Suppressor macrophage (primary cell): ENCODE measurements around the gene NR2C2AP.
"Not testable (repeated sequence)": the region's sequence is repeated elsewhere in the genome, so short reads cannot be mapped to it uniquely, and the experiment has no call there.

Source experiments
- DNase-seq, 4 experiments: peaks; one replicate each; pipeline ENCODE4 v3.0.0-alpha.2; 2020 to 2022
- total RNA-seq, 17 experiments: gene quantifications; one replicate each; lab custom pipeline; 2026; ENCODE audit warnings: mixed read lengths in 6 of 17, inconsistent platforms in 3 of 17; lab: John Stamatoyannopoulos, UW

The NR2C2AP gene
- total RNA-seq: 2.8 to 13.7 (median 7.5) reads per million in 17 experiments

- peak; percentile 97 to 98 (median 97) for DNase-seq
Measured at GRCh38 chr19:19203012-19203856, at the start of gene NR2C2AP. Gene NR2C2AP, minus strand, starts transcription at chr19:19203414. Its CDS starts 354 bp downstream, at chr19:19203060.

GRCh38 chr19:19250196-19250801 is 47.1 kb upstream of the NR2C2AP start:
- no peak for DNase-seq

- DNase-seq: no peak
Measured at GRCh38 chr19:19240476-19240875, 37.3 kb upstream of the NR2C2AP start.

GRCh38 chr19:19239675-19240074 is 36.5 kb upstream of the NR2C2AP start:
- no peak for DNase-seq

GRCh38 chr19:19238126-19238894 is 35.1 kb upstream of the NR2C2AP start:
- DNase-seq: no peak

- DNase-seq: no peak
Measured at GRCh38 chr19:19236173-19236572, 33.0 kb upstream of the NR2C2AP start.

GRCh38 chr19:19234220-19234816 is 31.1 kb upstream of the NR2C2AP start:
- DNase-seq: no peak

GRCh38 chr19:19232261-19232721 is 29.1 kb upstream of the NR2C2AP start:
- DNase-seq: no peak

- DNase-seq: no peak
Measured at GRCh38 chr19:19230999-19231398, 27.8 kb upstream of the NR2C2AP start.

- DNase-seq: no peak
Measured at GRCh38 chr19:19229701-19230100, 26.5 kb upstream of the NR2C2AP start.

GRCh38 chr19:19227217-19227616 is 24.0 kb upstream of the NR2C2AP start:
- no peak for DNase-seq

- no peak for DNase-seq
Measured at GRCh38 chr19:19226663-19227062, 23.4 kb upstream of the NR2C2AP start.

GRCh38 chr19:19226204-19226603 is 23.0 kb upstream of the NR2C2AP start:
- DNase-seq: no peak

GRCh38 chr19:19224852-19225494 is 21.8 kb upstream of the NR2C2AP start:
- peak; percentile 72 to 89 (median 80) for DNase-seq

GRCh38 chr19:19224150-19224851 is 21.1 kb upstream of the NR2C2AP start:
- DNase-seq: no peak

- DNase-seq: no peak
Measured at GRCh38 chr19:19223636-19224035, 20.4 kb upstream of the NR2C2AP start.

- no peak for DNase-seq
Measured at GRCh38 chr19:19223060-19223459, 19.8 kb upstream of the NR2C2AP start.

- DNase-seq: not testable (repeated sequence)
Measured at GRCh38 chr19:19221000-19221399, 17.8 kb upstream of the NR2C2AP start.

- DNase-seq: no peak
Measured at GRCh38 chr19:19218911-19219310, 15.7 kb upstream of the NR2C2AP start.

GRCh38 chr19:19217099-19217498 is 13.9 kb upstream of the NR2C2AP start:
- peak; percentile 6 to 34 (median 18) for DNase-seq

- DNase-seq: no peak
Measured at GRCh38 chr19:19215792-19216191, 12.6 kb upstream of the NR2C2AP start.
